ENCODE results near the gene CREM.

- no peak for TF ChIP-seq CTCF (conservative IDR thresholded peaks at IDR 0.05; ENCODE audit: low read depth in 2 of 2)
- TF ChIP-seq POLR2AphosphoS5 (IDR thresholded peaks at IDR 0.05; ENCODE audit: low read depth), result no peak
- no peak for TF ChIP-seq EZH2 (IDR thresholded peaks at IDR 0.05; ENCODE audit: low read depth, unreplicated experiment)
- TF ChIP-seq EZH2phosphoT487 (IDR thresholded peaks at IDR 0.05; ENCODE audit: unreplicated experiment), result no peak
- no peak for TF ChIP-seq REST (IDR thresholded peaks at IDR 0.05; ENCODE audit: unreplicated experiment)
- TF ChIP-seq ZNF114 (CRISPR knock-in tag; IDR thresholded peaks at IDR 0.05), result no peak
- no peak for TF ChIP-seq NANOG (IDR thresholded peaks at IDR 0.05; ENCODE audit: borderline replicate concordance)
- TF ChIP-seq JUNB (IDR thresholded peaks at IDR 0.05; ENCODE audit: unreplicated experiment), result no peak
- TF ChIP-seq CREB1 (CRISPR knock-in tag; IDR thresholded peaks at IDR 0.05; ENCODE audit: low read depth), result no peak
- TF ChIP-seq ZNF331 (CRISPR knock-in tag; IDR thresholded peaks at IDR 0.05; ENCODE audit: low read depth), result no peak
- TF ChIP-seq ETS1 (IDR thresholded peaks at IDR 0.05), result no peak
- no peak for TF ChIP-seq STAT1 (IDR thresholded peaks at IDR 0.05; ENCODE audit: unreplicated experiment)
- TF ChIP-seq ZNF462 (CRISPR knock-in tag; IDR thresholded peaks at IDR 0.05), result no peak
These were observed 74.6 kb downstream of the CREM start for GRCh38 chr10:35201234-35201633.

All from GM23338 (cell line).